H9 (cell line): ENCODE measurements around the gene KCNMA1. TPM values are rescaled to one million over a fixed set of nuclear protein-coding genes. Genes with fewer than 3 reads are reported as not detected.

ENCODE experiments used
- DNase-seq: peaks from one replicate; pipeline ENCODE4 v3.0.0-alpha.2; 2017
- H2AFZ ChIP-seq: one replicate; pipeline ENCODE4 v1.6.1; 2013; ENCODE audit warnings: mild to moderate bottlenecking, low read length, control low read depth, moderate library complexity
- H2AK5ac ChIP-seq: 2 replicates; pipeline ENCODE4 v1.6.1; 2013; ENCODE audit warnings: low read length, control low read depth, mixed read lengths; ENCODE audit not compliant: insufficient read length
- H2BK120ac ChIP-seq: one replicate; pipeline ENCODE4 v1.6.1; 2013; ENCODE audit warnings: low read depth, mild to moderate bottlenecking, low read length, control low read depth, inconsistent platforms; ENCODE audit not compliant: poor library complexity, severe bottlenecking
- H2BK12ac ChIP-seq: 2 replicates; pipeline ENCODE4 v1.6.1; 2013; ENCODE audit warnings: low read length, control low read depth, mixed read lengths, low read depth; ENCODE audit not compliant: insufficient read length
- H2BK15ac ChIP-seq: 2 replicates; pipeline ENCODE4 v1.6.1; 2013; ENCODE audit warnings: low read depth, low read length, control low read depth
- H2BK20ac ChIP-seq: one replicate; pipeline ENCODE4 v1.6.1; 2013; ENCODE audit warnings: low read depth, mild to moderate bottlenecking, low read length, control low read depth, inconsistent platforms; ENCODE audit not compliant: poor library complexity, severe bottlenecking
- H2BK5ac ChIP-seq: 2 replicates; pipeline ENCODE4 v1.6.1; 2013; ENCODE audit warnings: low read length, control low read depth, mixed read lengths; ENCODE audit not compliant: insufficient read length
- H3K14ac ChIP-seq: 2 replicates; pipeline ENCODE4 v1.6.1; 2013; ENCODE audit warnings: low read length, control low read depth; ENCODE audit not compliant: insufficient read depth
- H3K18ac ChIP-seq: 2 replicates; pipeline ENCODE4 v1.6.1; 2013; ENCODE audit warnings: low read depth, mild to moderate bottlenecking, mixed read lengths, low read length, control low read depth; ENCODE audit not compliant: insufficient read length
- H3K23ac ChIP-seq: 2 replicates; pipeline ENCODE4 v1.6.1; 2013; ENCODE audit warnings: low read length, control low read depth, mixed read lengths, low read depth; ENCODE audit not compliant: insufficient read length
- H3K23me2 ChIP-seq: 2 replicates; pipeline ENCODE4 v1.6.1; 2013; ENCODE audit warnings: low read depth, mild to moderate bottlenecking, mixed read lengths, low read length, control low read depth; ENCODE audit not compliant: insufficient read length, poor library complexity, severe bottlenecking
- H3K27ac ChIP-seq: 2 replicates; pipeline ENCODE4 v1.5.1; 2013; ENCODE audit warnings: low read length, control low read depth, mixed read lengths, low read depth; ENCODE audit not compliant: insufficient read length
- H3K27me3 ChIP-seq: 2 replicates; pipeline ENCODE4 v1.6.1; 2013; ENCODE audit warnings: low read length, control low read depth, inconsistent platforms; ENCODE audit not compliant: insufficient read depth
- H3K4ac ChIP-seq: 2 replicates; pipeline ENCODE4 v1.6.1; 2013; ENCODE audit warnings: low read depth, mild to moderate bottlenecking, control low read depth, inconsistent platforms, low read length, moderate library complexity
- H3K4me1 ChIP-seq: 2 replicates; pipeline ENCODE4 v1.6.1; 2013; ENCODE audit warnings: low read length, control low read depth, inconsistent platforms; ENCODE audit not compliant: insufficient read depth
- H3K4me2 ChIP-seq: 2 replicates; pipeline ENCODE4 v1.6.1; 2013; ENCODE audit warnings: low read length, control low read depth, mixed read lengths; ENCODE audit not compliant: insufficient read length, insufficient read depth
- H3K56ac ChIP-seq: 2 replicates; pipeline ENCODE4 v1.6.1; 2013; ENCODE audit warnings: low read depth, mild to moderate bottlenecking, mixed read lengths, low read length, control low read depth; ENCODE audit not compliant: insufficient read length
- H3K79me1 ChIP-seq: 2 replicates; pipeline ENCODE4 v1.6.1; 2013; ENCODE audit warnings: low read depth, mild to moderate bottlenecking, moderate library complexity, low read length, control low read depth, inconsistent platforms; ENCODE audit not compliant: insufficient read depth, poor library complexity, severe bottlenecking
- H3K79me2 ChIP-seq: 2 replicates; pipeline ENCODE4 v1.6.1; 2013; ENCODE audit warnings: low read length, control low read depth, inconsistent platforms; ENCODE audit not compliant: insufficient read depth
- H3K9ac ChIP-seq: 2 replicates; pipeline ENCODE4 v1.6.1; 2013; ENCODE audit warnings: low read length, control low read depth, mixed read lengths; ENCODE audit not compliant: insufficient read length; ENCODE audit errors: extremely low read depth
- H3K9me3 ChIP-seq: one replicate; pipeline ENCODE4 v1.6.1; 2013; ENCODE audit warnings: low read depth, low read length, inconsistent platforms; ENCODE audit not compliant: control insufficient read depth
- H3T11ph ChIP-seq: one replicate; pipeline ENCODE4 v1.6.1; 2013; ENCODE audit warnings: mild to moderate bottlenecking, low read length, control low read depth, inconsistent platforms
- H4K20me1 ChIP-seq: one replicate; pipeline ENCODE4 v1.6.1; 2013; ENCODE audit not compliant: control insufficient read depth, insufficient read length, insufficient read depth
- H4K5ac ChIP-seq: 2 replicates; pipeline ENCODE4 v1.6.1; 2013; ENCODE audit warnings: low read depth, mild to moderate bottlenecking, mixed read lengths, low read length, control low read depth; ENCODE audit not compliant: insufficient read length
- H4K8ac ChIP-seq: replicated peaks from 2 replicates; pipeline ENCODE4 v1.6.1; 2013; ENCODE audit warnings: low read length, control low read depth, mixed read lengths, low read depth; ENCODE audit not compliant: insufficient read length
- H4K91ac ChIP-seq: 2 replicates; pipeline ENCODE4 v1.6.1; 2013; ENCODE audit warnings: low read depth, mild to moderate bottlenecking, moderate library complexity, mixed read lengths, low read length, control low read depth; ENCODE audit not compliant: insufficient read length
- H3K27ac Mint-ChIP-seq, 3 experiments: 2 replicates in 2 of 3; 3 replicates in 1 of 3; pipeline ENCODE4 v1.8.0; 2020 to 2021; ENCODE audit warnings: mixed read lengths in 3 of 3, mild to moderate bottlenecking in 1 of 3, moderate library complexity in 1 of 3
- H3K27me3 Mint-ChIP-seq: 2 replicates; pipeline ENCODE4 v1.8.0; 2021; ENCODE audit warnings: low read depth, mild to moderate bottlenecking, moderate library complexity, mixed read lengths
- H3K36me3 Mint-ChIP-seq, 3 experiments: 2 replicates in 2 of 3; 3 replicates in 1 of 3; pipeline ENCODE4 v1.8.0; 2020 to 2021; ENCODE audit warnings: low read depth in 3 of 3, mixed read lengths in 3 of 3; ENCODE audit not compliant: insufficient read depth in 1 of 3
- H3K4me1 Mint-ChIP-seq, 2 experiments: 2 replicates each; pipeline ENCODE4 v1.8.0; 2020; ENCODE audit warnings: mixed read lengths in 2 of 2
- H3K4me3 Mint-ChIP-seq, 2 experiments: 2 replicates in 1 of 2; 3 replicates in 1 of 2; pipeline ENCODE4 v1.8.0; 2020 to 2021; ENCODE audit warnings: mild to moderate bottlenecking in 2 of 2, mixed read lengths in 2 of 2, moderate library complexity in 1 of 2
- H3K9me3 Mint-ChIP-seq, 2 experiments: 2 replicates in 1 of 2; 3 replicates in 1 of 2; pipeline ENCODE4 v1.8.0; 2020; ENCODE audit warnings: mild to moderate bottlenecking in 2 of 2, mixed read lengths in 2 of 2, moderate library complexity in 1 of 2
- total RNA-seq: library from RNA; stranded (reverse); gene quantifications from 2 replicates; pipeline ENCODE4 v1.2.1, GENCODE V29; 2021
- TF ChIP-seq, protein P1 (sequence below): fragments of 200-600 bp; sonication (generic); conservative IDR thresholded peaks from 3 replicates; pipeline ENCODE4 v1.8.0; 2021; ENCODE audit warnings: antibody characterized with exemption, mild to moderate bottlenecking

Gene KCNMA1
- total RNA-seq, 1 experiment from 2014 or later: 2.0 TPM

DNA sequence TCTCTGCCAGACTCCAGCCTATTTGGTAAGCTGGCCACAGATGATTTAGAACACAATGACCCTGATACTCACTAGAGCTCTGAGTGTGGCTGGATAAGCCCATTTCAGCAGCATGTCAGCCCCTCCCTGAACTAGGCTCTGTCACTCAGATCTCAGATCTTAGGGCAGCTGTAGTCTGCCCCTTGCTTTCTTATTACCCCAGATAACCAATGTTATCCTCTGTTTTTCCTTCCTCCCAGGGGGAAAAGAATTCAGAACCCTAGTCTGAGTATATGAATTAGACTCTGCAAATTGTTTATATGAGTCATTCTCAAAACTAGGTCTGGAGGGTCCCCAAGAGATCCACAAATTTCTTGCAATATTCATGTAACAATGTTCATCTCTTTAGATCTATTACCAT, 286.2 kb downstream of the KCNMA1 start:
- Histone ChIP-seq H4K5ac (no peak overlapping the region), H4K8ac (no peak overlapping the region), H2BK120ac (no peak overlapping the region), H2BK15ac (no peak overlapping the region), H3K27me3 (no peaks in the 10 kb centered on the region), H2AK5ac (no peak overlapping the region), H2AFZ (no peak overlapping the region), H3K79me1 (no peaks in the 10 kb centered on the region), H2BK12ac (no peak overlapping the region), H3K4ac (no peak overlapping the region), H3K79me2 (no peaks in the 10 kb centered on the region), H3K23me2 (no peaks in the 10 kb centered on the region), H3K9me3 (no peaks in the 10 kb centered on the region), H3K23ac (no peak overlapping the region), H3K56ac (no peak overlapping the region), H3T11ph (no peak overlapping the region), H3K27ac (no peak overlapping the region), H3K18ac (no peak overlapping the region), H2BK20ac (no peak overlapping the region), H3K4me2 (no peak overlapping the region), H3K4me1 (no peaks in the 10 kb centered on the region), H3K9ac (no peak overlapping the region), H2BK5ac (no peak overlapping the region), H4K91ac (no peak overlapping the region), H4K20me1 (no peaks in the 10 kb centered on the region), H3K14ac (no peak overlapping the region)
- no peak for DNase-seq
- Mint-ChIP-seq H3K27me3 (no peaks in the 10 kb centered on the region; the same call in 1 of the 2 replicates), H3K9me3 (no peaks in the 10 kb centered on the region), H3K4me1 (0 out of 4 replicates have a peak, but pooled peaks cover 0 to 3% of the 10 kb centered on the region in 2 experiments), H3K36me3 (no peaks in the 10 kb centered on the region), H3K4me3 (no peak overlapping the region), H3K27ac (no peak overlapping the region)
- TF ChIP-seq, protein P1, sequence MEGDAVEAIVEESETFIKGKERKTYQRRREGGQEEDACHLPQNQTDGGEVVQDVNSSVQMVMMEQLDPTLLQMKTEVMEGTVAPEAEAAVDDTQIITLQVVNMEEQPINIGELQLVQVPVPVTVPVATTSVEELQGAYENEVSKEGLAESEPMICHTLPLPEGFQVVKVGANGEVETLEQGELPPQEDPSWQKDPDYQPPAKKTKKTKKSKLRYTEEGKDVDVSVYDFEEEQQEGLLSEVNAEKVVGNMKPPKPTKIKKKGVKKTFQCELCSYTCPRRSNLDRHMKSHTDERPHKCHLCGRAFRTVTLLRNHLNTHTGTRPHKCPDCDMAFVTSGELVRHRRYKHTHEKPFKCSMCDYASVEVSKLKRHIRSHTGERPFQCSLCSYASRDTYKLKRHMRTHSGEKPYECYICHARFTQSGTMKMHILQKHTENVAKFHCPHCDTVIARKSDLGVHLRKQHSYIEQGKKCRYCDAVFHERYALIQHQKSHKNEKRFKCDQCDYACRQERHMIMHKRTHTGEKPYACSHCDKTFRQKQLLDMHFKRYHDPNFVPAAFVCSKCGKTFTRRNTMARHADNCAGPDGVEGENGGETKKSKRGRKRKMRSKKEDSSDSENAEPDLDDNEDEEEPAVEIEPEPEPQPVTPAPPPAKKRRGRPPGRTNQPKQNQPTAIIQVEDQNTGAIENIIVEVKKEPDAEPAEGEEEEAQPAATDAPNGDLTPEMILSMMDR: no peak
